ENCODE results near the gene SMARCD2.

GRCh38 chr17:63821804-63822203 is 20.7 kb downstream of the SMARCD2 start:
- no peak for TF ChIP-seq JUN (IDR thresholded peaks at IDR 0.05)
- TF ChIP-seq POLR2A (IDR thresholded peaks at IDR 0.05; ENCODE audit: low read length), result no peak

Data from A549 (cell line).